UCSD-AML1 (cell line): Measurements from ENCODE around the gene HNRNPDL.
"Not testable (repeated sequence)": the region's sequence is repeated elsewhere in the genome, so short reads cannot be mapped to it uniquely, and the experiment has no call there.

Source experiments
- DNase-seq: peaks from one replicate; lab custom pipeline; 2025; ENCODE audit not compliant: unreplicated experiment; lab: John Stamatoyannopoulos, UW

Gene HNRNPDL

DNA sequence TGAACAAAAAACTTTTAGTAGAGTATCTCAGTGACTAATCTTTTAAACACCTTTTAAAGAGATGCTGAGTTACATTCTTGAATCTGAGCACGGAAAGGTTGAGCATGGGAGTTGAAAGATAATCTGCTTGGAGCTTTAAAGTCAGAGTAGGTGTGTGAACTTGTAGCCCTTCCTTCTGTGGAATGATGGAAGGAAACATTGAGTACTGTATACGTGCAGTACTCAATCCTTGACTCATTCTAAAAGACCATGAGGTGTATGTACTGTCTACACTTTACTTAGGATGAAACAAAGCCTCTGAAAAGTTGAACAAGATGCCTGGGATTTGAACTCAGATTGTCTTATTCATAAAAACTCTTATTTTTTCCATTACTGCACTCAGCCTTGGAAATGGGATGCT, 3.5 kb upstream of the HNRNPDL start:
- no peak for DNase-seq

DNA sequence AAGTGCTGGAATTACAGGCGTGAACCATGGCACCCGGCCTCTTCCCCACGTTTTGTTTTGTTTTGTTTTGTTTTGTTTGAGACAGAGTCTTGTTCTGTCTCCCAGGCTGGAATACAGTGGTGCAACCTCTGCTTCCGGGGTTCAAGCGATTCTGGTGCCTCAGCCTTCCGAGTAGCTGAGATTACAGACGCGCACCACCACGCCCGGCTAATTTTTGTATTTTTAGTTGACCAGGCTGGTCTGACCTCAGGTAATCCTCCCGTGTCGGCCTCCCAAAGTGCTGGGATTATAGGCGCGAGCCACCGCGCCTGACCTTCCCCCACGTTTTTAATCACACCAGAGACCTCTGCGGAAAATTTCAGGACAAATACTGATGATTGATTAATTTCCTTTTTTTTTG, 2.3 kb upstream of the HNRNPDL start:
- no peak for DNase-seq

- no peak for DNase-seq
Observed at GRCh38 chr4:82431831-82432230, 1.6 kb upstream of the HNRNPDL start.

GRCh38 chr4:82430964-82431745, 893 bp upstream of the HNRNPDL start:
- DNase-seq, result no peak

- peak; percentile 88 for DNase-seq
Observed at GRCh38 chr4:82429728-82430192, 502 bp downstream of the HNRNPDL start.

- peak; percentile 97 for DNase-seq
Observed at GRCh38 chr4:82428969-82429727, 1.1 kb downstream of the HNRNPDL start.

- DNase-seq, result no peak
Observed at GRCh38 chr4:82428526-82428968, 1.7 kb downstream of the HNRNPDL start.

GRCh38 chr4:82425478-82425877, 4.8 kb downstream of the HNRNPDL start:
- DNase-seq, result no peak

DNA sequence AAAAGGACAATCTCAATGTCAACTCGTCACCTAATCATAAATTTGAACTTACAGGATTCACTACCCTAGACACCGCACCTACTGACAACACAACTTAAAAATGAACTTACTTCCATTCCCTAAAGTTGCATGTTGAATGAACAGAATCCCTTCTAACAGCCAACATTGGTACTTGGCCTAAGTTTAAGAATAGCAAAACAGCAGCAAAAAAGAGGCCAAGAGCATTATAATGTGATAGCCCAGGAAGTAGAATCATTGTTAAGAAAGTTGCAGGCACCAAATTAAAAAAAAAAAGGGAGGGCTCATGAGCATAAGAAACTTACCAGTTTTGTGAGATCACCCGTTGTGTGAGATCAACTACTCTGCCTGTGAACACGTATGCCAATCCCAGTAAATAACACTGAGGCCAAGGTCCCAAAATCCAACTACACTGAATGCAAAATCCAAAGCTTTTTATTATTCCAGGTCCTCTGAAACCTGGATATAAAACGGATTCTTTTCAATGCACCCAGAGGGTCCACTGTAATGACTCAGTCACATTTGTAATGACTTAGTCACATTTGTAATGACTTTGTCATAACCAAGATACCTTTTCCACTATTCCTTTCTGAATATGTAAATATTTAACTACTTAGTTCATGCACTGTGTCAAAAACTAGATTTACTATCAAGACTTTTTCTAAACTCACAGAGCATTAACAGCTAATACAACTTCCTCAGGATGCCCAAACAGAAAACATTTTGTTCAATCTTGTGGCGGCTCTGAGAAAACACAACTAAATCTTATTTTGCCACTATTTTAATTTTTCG, 6.8 kb downstream of the HNRNPDL start:
- no peak for DNase-seq

DNA sequence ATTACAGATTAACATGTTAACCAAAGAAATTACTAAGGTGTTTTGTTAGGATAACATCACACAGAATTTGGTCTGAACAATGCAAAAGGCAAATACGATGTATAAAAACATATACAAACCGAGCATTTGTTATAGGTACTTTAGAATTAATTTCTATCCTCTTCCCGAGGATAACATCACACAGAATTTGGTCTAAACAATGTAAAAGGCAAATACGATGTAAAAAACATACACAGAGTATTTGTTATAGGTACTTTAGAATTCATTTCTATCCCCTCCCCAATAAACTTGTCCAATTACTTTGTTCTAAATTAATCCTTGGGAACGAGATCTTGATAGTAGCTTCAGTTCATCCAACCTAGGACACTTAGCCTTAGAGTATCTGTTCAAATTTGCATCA, 7.6 kb downstream of the HNRNPDL start:
- DNase-seq, result no peak

- no peak for DNase-seq
Observed at GRCh38 chr4:82421796-82422560, 8.3 kb downstream of the HNRNPDL start.

DNA sequence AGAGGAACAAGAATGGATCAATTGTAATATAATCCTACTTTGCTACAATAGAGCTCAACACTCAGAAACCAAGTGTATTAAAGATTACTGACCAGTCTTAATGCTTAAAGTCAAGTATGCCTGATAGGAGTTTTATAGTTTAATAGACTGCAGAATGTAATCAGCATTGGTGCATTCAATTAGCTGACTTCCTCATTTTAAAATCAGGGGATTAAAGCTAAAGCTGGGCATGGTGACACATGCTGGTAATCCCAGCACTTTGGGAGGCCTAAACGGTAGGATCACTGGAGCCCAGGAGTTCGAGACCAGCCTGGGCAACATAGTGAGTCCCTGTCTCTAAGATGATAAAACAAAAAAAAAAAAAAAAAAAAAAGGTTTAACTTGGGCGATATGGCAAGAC, 10.8 kb downstream of the HNRNPDL start:
- DNase-seq, result no peak

GRCh38 chr4:82415922-82416365, 14.3 kb downstream of the HNRNPDL start:
- DNase-seq, result no peak

DNA sequence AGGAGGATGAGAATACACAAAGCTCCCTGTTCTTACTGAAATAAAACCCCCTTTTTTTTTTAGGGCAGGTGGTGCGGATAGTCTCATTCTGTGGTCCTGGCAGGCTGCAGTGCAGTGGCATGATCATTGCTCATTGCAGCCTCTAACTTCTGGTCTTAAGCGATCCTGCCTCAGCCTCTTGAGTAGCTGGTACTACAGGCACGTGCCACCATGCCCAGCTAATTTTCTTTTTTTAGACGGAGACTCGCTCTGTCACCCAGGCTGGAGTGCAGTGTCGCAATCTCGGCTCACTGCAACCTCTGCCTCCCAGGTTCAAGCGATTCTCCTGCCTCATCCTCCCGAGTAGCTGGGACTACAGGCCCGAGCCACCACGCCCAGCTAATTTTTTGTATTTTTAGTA, 15.2 kb downstream of the HNRNPDL start:
- not testable (repeated sequence) for DNase-seq

DNA sequence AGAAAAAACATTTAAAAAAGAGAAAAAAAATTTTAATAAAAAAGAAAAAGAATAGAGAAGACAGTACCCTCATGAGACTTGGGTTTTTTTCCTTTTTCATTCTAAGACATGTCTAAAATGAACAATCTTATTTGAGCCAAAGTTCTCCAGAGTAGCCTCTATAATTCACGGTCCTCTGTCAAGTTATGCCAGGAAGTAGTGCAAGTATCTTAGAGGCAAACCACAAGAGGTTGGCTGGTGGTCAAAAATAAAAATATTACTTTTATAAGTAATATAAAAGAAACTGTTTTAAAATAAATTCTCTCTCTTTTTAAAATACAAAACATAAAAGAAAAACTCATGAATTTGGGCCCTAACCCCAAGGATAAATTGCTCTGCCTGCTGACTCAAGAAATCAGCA, 26.5 kb downstream of the HNRNPDL start:
- no peak for DNase-seq

DNA sequence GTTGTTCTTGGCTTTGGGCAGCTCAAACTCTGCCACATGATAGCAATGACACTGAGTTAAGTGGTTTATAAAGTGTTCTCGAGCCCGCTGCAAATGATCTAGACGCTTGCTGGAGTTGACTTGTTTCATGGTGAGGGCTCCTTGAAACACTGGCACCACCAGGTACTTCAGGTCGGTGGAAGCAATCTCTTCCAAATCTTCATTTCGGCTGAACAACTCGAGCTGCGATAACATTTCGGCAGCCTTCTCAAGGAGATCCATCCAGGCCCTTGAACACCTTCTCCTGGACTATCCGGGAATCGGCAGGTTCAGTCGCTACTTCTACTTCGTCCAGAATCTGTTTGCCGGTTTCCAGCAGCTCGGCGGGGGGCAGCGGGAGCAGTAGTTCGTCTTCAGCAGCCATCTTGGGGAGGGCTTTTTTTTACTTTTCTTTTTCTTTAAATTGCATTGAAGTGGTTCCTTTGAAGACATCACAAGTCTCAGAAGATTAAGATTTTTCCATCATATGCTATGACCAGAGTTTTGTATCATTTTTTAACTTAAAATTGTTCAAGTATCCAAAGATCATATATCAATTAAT, 28.0 kb downstream of the HNRNPDL start:
- no peak for DNase-seq

GRCh38 chr4:82401600-82401999, 28.7 kb downstream of the HNRNPDL start:
- DNase-seq, result no peak

DNA sequence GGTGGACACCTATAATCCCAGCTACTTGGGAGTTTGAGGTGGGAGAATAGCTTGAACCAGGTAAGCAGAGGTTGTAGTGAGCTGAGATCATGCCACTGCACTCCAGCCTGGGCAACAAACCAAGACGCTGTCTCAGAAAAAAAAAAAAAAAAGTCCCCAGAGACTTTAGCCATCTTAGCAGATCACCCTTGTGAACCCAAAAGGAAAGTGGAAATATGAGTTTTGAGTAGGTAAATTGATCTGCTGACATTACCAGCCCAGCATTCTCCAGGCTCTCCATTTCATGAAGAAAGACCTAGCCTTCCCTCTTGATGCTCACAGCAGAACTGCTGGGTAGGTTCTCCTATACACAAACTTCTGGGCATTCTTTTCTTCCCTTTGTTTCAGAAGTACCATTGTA, 32.0 kb downstream of the HNRNPDL start:
- no peak for DNase-seq

GRCh38 chr4:82397527-82397926, 32.7 kb downstream of the HNRNPDL start:
- no peak for DNase-seq

DNA sequence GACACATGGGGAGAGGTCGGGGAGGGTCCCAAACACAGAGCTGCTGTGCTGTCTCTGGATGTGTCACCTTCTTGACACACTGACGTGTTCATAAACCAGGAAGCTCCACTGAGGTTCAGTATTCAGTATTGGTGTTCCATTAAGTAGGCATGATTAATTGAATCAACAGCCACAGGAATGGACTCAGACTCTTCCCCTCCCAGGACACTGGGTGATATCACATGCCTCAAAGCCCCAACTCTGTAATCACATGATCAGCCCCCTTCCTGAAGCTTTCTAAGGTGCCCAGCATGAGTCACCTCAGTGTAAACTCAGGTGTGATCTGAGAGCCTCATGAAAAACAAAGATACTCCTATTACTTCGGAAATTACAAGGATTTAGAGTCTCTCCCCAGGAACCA, 35.4 kb downstream of the HNRNPDL start:
- no peak for DNase-seq
